H1 (cell line): ENCODE data around the gene GRB14. TPM values are rescaled to one million over a fixed set of nuclear protein-coding genes. Genes with fewer than 3 reads are reported as not detected.

ENCODE experiments used
- CTCF ChIA-PET: fragments of 300-600 bp; sonication (Branson Sonifier 250); formaldehyde crosslinking; loops from one replicate; lab custom pipeline; 2021; ENCODE audit not compliant: partially characterized antibody; lab: Charles Lee
- POLR2A ChIA-PET: fragments of 300-600 bp; sonication (Branson Sonifier 250); formaldehyde crosslinking; loops from one replicate; lab custom pipeline; 2021; ENCODE audit warnings: inconsistent platforms; ENCODE audit not compliant: partially characterized antibody; lab: Charles Lee
- DNase-seq, 2 experiments: peaks; one replicate each; pipeline versions ENCODE4 v3.0.0 to v3.0.0-alpha.2; 2010 to 2022; ENCODE audit warnings: low spot score in 2 of 2, low read depth in 1 of 2, mixed read lengths in 1 of 2
- FAIRE-seq: peaks from 2 replicates; lab custom pipeline; 2011; peaks lifted over from hg19 to GRCh38; lab: Jason Lieb, UNC
- H2AFZ ChIP-seq: 2 replicates; pipeline ENCODE4 v1.8.1; 2012; ENCODE audit warnings: low read length, inconsistent platforms
- H2AK5ac ChIP-seq: 2 replicates; pipeline ENCODE4 v1.6.1; 2013; ENCODE audit warnings: low read depth, low read length
- H2BK120ac ChIP-seq: replicated peaks from 2 replicates; pipeline ENCODE3; 2013; ENCODE audit warnings: low read depth, low read length, inconsistent platforms
- H2BK12ac ChIP-seq: 2 replicates; pipeline ENCODE4 v1.6.1; 2013; ENCODE audit warnings: low read depth, low read length
- H2BK15ac ChIP-seq: 2 replicates; pipeline ENCODE4 v1.6.1; 2013; ENCODE audit warnings: low read length
- H2BK20ac ChIP-seq: 2 replicates; pipeline ENCODE4 v1.6.1; 2013; ENCODE audit warnings: low read length
- H2BK5ac ChIP-seq: 2 replicates; pipeline ENCODE4 v1.6.1; 2013; ENCODE audit warnings: low read depth, low read length
- H3K14ac ChIP-seq: 2 replicates; pipeline ENCODE4 v1.6.1; 2013; ENCODE audit warnings: inconsistent platforms; ENCODE audit not compliant: insufficient read length
- H3K18ac ChIP-seq: 2 replicates; pipeline ENCODE4 v1.6.1; 2013; ENCODE audit warnings: low read length; ENCODE audit errors: extremely low read depth
- H3K23ac ChIP-seq: 2 replicates; pipeline ENCODE4 v1.6.1; 2013; ENCODE audit warnings: inconsistent platforms; ENCODE audit not compliant: insufficient read length
- H3K23me2 ChIP-seq: 2 replicates; pipeline ENCODE4 v1.6.1; 2013; ENCODE audit warnings: low read depth, low read length
- H3K27ac ChIP-seq: 2 replicates; pipeline ENCODE4 v1.6.1; 2011; ENCODE audit warnings: low read depth, low read length, inconsistent platforms
- H3K27me3 ChIP-seq, 4 experiments: replicated peaks in 1 of 4; 1 replicate in 1 of 4; 2 replicates in 3 of 4; pipeline versions ENCODE4 v1.6.1 to v1.8.1; 2011 to 2013; ENCODE audit warnings: low read length in 3 of 4, mild to moderate bottlenecking in 3 of 4, inconsistent platforms in 2 of 4, mixed read lengths in 2 of 4, moderate library complexity in 1 of 4; ENCODE audit not compliant: control insufficient read depth in 3 of 4, insufficient read depth in 3 of 4; ENCODE audit errors: extremely low read depth in 1 of 4
- H3K36me3 ChIP-seq, 4 experiments: 2 replicates each; pipeline versions ENCODE4 v1.6.1 to v1.8.1; 2011 to 2013; ENCODE audit warnings: mild to moderate bottlenecking in 4 of 4, low read length in 3 of 4, moderate library complexity in 2 of 4, control low read depth in 1 of 4, inconsistent platforms in 1 of 4; ENCODE audit not compliant: insufficient read depth in 4 of 4, control insufficient read depth in 2 of 4
- H3K4ac ChIP-seq: replicated peaks from 2 replicates; pipeline ENCODE3; 2013; ENCODE audit warnings: low read length, low read depth, mixed read lengths, inconsistent platforms; ENCODE audit not compliant: insufficient read length
- H3K4me1 ChIP-seq, 4 experiments: replicated peaks in 1 of 4; 1 replicate in 1 of 4; 2 replicates in 3 of 4; pipeline versions ENCODE4 v1.6.1 to v1.8.1; 2011 to 2013; ENCODE audit warnings: low read length in 3 of 4, inconsistent platforms in 2 of 4, mixed read lengths in 1 of 4; ENCODE audit not compliant: insufficient read depth in 4 of 4, control insufficient read depth in 3 of 4
- H3K4me2 ChIP-seq, 2 experiments: 2 replicates each; pipeline versions ENCODE4 v1.6.1 to v1.8.1; 2011 to 2013; ENCODE audit warnings: low read depth in 2 of 2, low read length in 2 of 2, control low read depth in 1 of 2, inconsistent platforms in 1 of 2, mild to moderate bottlenecking in 1 of 2; ENCODE audit not compliant: insufficient read depth in 1 of 2
- H3K4me3 ChIP-seq, 4 experiments: fragments of 200-600, 300-600 bp in 1 of 4; sonication (generic), shearing (Covaris generic), sonication (Bioruptor Twin) in 1 of 4; 2 replicates each; pipeline versions ENCODE4 v1.5.1 to v1.8.1; 2011 to 2016; ENCODE audit warnings: low read length in 4 of 4, low read depth in 3 of 4, control low read depth in 2 of 4, inconsistent platforms in 2 of 4, mild to moderate bottlenecking in 2 of 4, mixed read lengths in 1 of 4, moderate library complexity in 1 of 4; ENCODE audit not compliant: insufficient read depth in 2 of 4; ENCODE audit errors: extremely low read depth in 1 of 4
- H3K56ac ChIP-seq: replicated peaks from 2 replicates; pipeline ENCODE3; 2013; ENCODE audit warnings: low read depth, mild to moderate bottlenecking, mixed read lengths, low read length, inconsistent platforms; ENCODE audit not compliant: insufficient read length
- H3K79me1 ChIP-seq: 2 replicates; pipeline ENCODE4 v1.6.1; 2013; ENCODE audit warnings: low read depth, low read length, control low read depth
- H3K79me2 ChIP-seq, 2 experiments: 2 replicates each; pipeline versions ENCODE4 v1.6.1 to v1.8.1; 2012 to 2013; ENCODE audit warnings: low read length in 2 of 2, mild to moderate bottlenecking in 2 of 2, inconsistent platforms in 1 of 2; ENCODE audit not compliant: insufficient read depth in 2 of 2, control insufficient read depth in 1 of 2
- H3K9ac ChIP-seq, 4 experiments: replicated peaks in 1 of 4; 1 replicate in 1 of 4; 2 replicates in 3 of 4; pipeline versions ENCODE4 v1.6.1 to v1.8.1; 2011 to 2013; ENCODE audit warnings: low read depth in 3 of 4, low read length in 3 of 4, control low read depth in 2 of 4, mild to moderate bottlenecking in 2 of 4, moderate library complexity in 2 of 4, inconsistent platforms in 1 of 4; ENCODE audit errors: extremely low read depth in 1 of 4
- H3K9me3 ChIP-seq, 2 experiments: 2 replicates each; pipeline versions ENCODE4 v1.6.1 to v1.8.1; 2012 to 2013; ENCODE audit warnings: mild to moderate bottlenecking in 2 of 2, moderate library complexity in 2 of 2, control low read depth in 1 of 2, inconsistent platforms in 1 of 2, low read depth in 1 of 2, low read length in 1 of 2, mixed read lengths in 1 of 2; ENCODE audit not compliant: insufficient read depth in 2 of 2
- H4K20me1 ChIP-seq, 2 experiments: replicated peaks in 1 of 2; 2 replicates each; pipeline versions ENCODE3 to v1.8.1; 2011 to 2013; ENCODE audit warnings: inconsistent platforms in 2 of 2, low read length in 2 of 2, mild to moderate bottlenecking in 1 of 2; ENCODE audit not compliant: insufficient read depth in 2 of 2, control insufficient read depth in 1 of 2
- H4K5ac ChIP-seq: 2 replicates; pipeline ENCODE4 v1.6.1; 2013; ENCODE audit warnings: low read length, low read depth, mixed read lengths, inconsistent platforms; ENCODE audit not compliant: insufficient read length
- H4K8ac ChIP-seq: 2 replicates; pipeline ENCODE4 v1.8.0; 2013; ENCODE audit warnings: mild to moderate bottlenecking, moderate library complexity, low read length, inconsistent platforms; ENCODE audit not compliant: insufficient read depth; ENCODE audit errors: extremely low read depth
- H4K91ac ChIP-seq: replicated peaks from 2 replicates; pipeline ENCODE3; 2013; ENCODE audit warnings: low read length, mixed read lengths, inconsistent platforms; ENCODE audit not compliant: insufficient read length
- CBX5 ChIP-seq: fragments of 300-800, 300-1000 bp; sonication (generic); IDR thresholded peaks from 2 replicates; pipeline ENCODE4 v1.7.1; 2016; ENCODE audit warnings: antibody characterized with exemption, low read length, low read depth
- CHD2 ChIP-seq: IDR thresholded peaks from 2 replicates; pipeline ENCODE4 v1.6.1; 2012; ENCODE audit warnings: low read length, improper control_type of control experiment
- CTBP2 ChIP-seq: IDR thresholded peaks from 2 replicates; pipeline ENCODE4 v1.7.0; 2011; ENCODE audit warnings: borderline replicate concordance, mild to moderate bottlenecking, moderate library complexity, mixed read lengths, low read length; ENCODE audit not compliant: insufficient read depth, insufficient read length
- FOSL1 ChIP-seq: IDR thresholded peaks from 2 replicates; pipeline ENCODE4 v1.6.1; 2011; ENCODE audit warnings: mild to moderate bottlenecking, low read depth, low read length, moderate library complexity; ENCODE audit not compliant: insufficient read depth
- GABPA ChIP-seq: IDR thresholded peaks from 2 replicates; pipeline ENCODE4 v1.6.1; 2011; ENCODE audit warnings: mild to moderate bottlenecking, low read length, moderate library complexity, borderline replicate concordance; ENCODE audit not compliant: insufficient read depth
- GTF2F1 ChIP-seq: IDR thresholded peaks from 2 replicates; pipeline ENCODE4 v1.6.1; 2012; ENCODE audit warnings: low read depth, low read length, improper control_type of control experiment, borderline replicate concordance
- HDAC2 ChIP-seq, 2 experiments: fragments of 300-600 bp in 1 of 2; sonication (generic) in 1 of 2; IDR thresholded peaks; 2 replicates each; pipeline ENCODE4 v1.6.1; 2011 to 2012; ENCODE audit warnings: low read depth in 2 of 2, low read length in 2 of 2, mild to moderate bottlenecking in 2 of 2, moderate library complexity in 2 of 2, borderline replicate concordance in 1 of 2, inconsistent platforms in 1 of 2
- JUND ChIP-seq: IDR thresholded peaks from 2 replicates; pipeline ENCODE4 v1.6.1; 2011; ENCODE audit warnings: mild to moderate bottlenecking, improper control_type of control experiment, low read length
- KDM5A ChIP-seq: fragments of 200-600 bp; IDR thresholded peaks from 2 replicates; pipeline ENCODE4 v1.7.1; 2012; ENCODE audit warnings: mild to moderate bottlenecking, low read length, inconsistent platforms, mixed read lengths
- RFX5 ChIP-seq: IDR thresholded peaks from 2 replicates; pipeline ENCODE4 v1.6.1; 2011; ENCODE audit warnings: low read depth, low read length, improper control_type of control experiment, borderline replicate concordance
- SAP30 ChIP-seq: fragments of 300-600 bp; sonication (generic); IDR thresholded peaks from 2 replicates; pipeline ENCODE4 v1.7.1; 2012; ENCODE audit warnings: low read length, moderate library complexity, mild to moderate bottlenecking, inconsistent platforms; ENCODE audit not compliant: insufficient read depth, insufficient replicate concordance
- SP4 ChIP-seq: IDR thresholded peaks from 2 replicates; pipeline ENCODE4 v1.6.1; 2012; ENCODE audit warnings: low read length, inconsistent platforms
- TAF1 ChIP-seq: IDR thresholded peaks from 2 replicates; pipeline ENCODE4 v1.6.1; 2011; ENCODE audit warnings: mild to moderate bottlenecking, low read depth, low read length
- TAF7 ChIP-seq: optimal IDR thresholded peaks from 2 replicates; pipeline ENCODE3; 2011; ENCODE audit warnings: low read depth, mild to moderate bottlenecking, inconsistent platforms, low read length, moderate library complexity, borderline replicate concordance
- YY1 ChIP-seq: IDR thresholded peaks from 2 replicates; pipeline ENCODE4 v1.6.1; 2011; ENCODE audit warnings: low read depth, mild to moderate bottlenecking, low read length
- WGBS, 2 experiments: shearing (Covaris generic) in 1 of 2; methylation state at CpG; one replicate each; pipeline versions ENCODE4 v1.1.6 to v1.1.7; 2013 to 2015; ENCODE audit warnings: low lambda C conversion rate in 2 of 2, mixed read lengths in 2 of 2, inconsistent platforms in 1 of 2, low coverage in 1 of 2, missing lambda C conversion rate in 1 of 2; ENCODE audit not compliant: insufficient replicate concordance in 2 of 2, insufficient coverage in 1 of 2, insufficient read length in 1 of 2; ENCODE audit errors: extremely low coverage in 1 of 2, missing lambda C conversion rate in 1 of 2; 5-methylcytosine and 5-hydroxymethylcytosine counted together
- polyA plus RNA-seq, 7 experiments: library from polyadenylated mRNA; depleted of rRNA in 3 of 7; stranded (reverse) in 5 of 7; unstranded in 2 of 7; fragments of >200 nt in 5 of 7; fragments of 200-250 nt in 2 of 7; gene quantifications; 1 replicate in 5 of 7; 2 replicates in 1 of 7; 4 replicates in 1 of 7; pipeline versions ENCODE4 v1.2.1 to v1.2.3, GENCODE V29; 2011 to 2013; ENCODE audit warnings: missing spikeins in 2 of 7, mixed read lengths in 2 of 7
- total RNA-seq: library from RNA; stranded (reverse); fragmentation: NEBNext Ultra II Directional; extraction: Animal tissue kit (Norgen Biotek cat#: 25700); gene quantifications from 2 replicates; pipeline ENCODE4 v1.2.1, GENCODE V29; 2021

Gene GRB14
- total and polyA plus RNA-seq, 2 of the 8 experiments (the other 6 are each of a cell fraction or from before 2014, with no cell fraction given), result 2.5 to 11.6 TPM

- ChIA-PET POLR2A (no interaction called here), CTCF (interaction anchor here (0.8 to 1.6 kb wide), 9 partner anchors 9 to 1307 kb away, joined by 3 to 7 read pairs (median 4); no protein-coding TSS in a partner anchor)
- no peak overlapping the region for H3K4me3 ChIP-seq
- TF ChIP-seq YY1, result no peak
- no peak for TF ChIP-seq FOSL1
- no peak for TF ChIP-seq HDAC2 (IDR thresholded peaks at IDR 0.05; ENCODE audit: borderline replicate concordance in 1 of 2, low read depth in 2 of 2, low read length in 2 of 2)
- no peak for TF ChIP-seq CBX5
- TF ChIP-seq TAF7, result no peak
- no peak for TF ChIP-seq CTBP2
- TF ChIP-seq JUND, result no peak
- TF ChIP-seq TAF1, result no peak
- TF ChIP-seq SP4, result no peak
- no peak for TF ChIP-seq GABPA
- no peak for TF ChIP-seq GTF2F1
- TF ChIP-seq RFX5, result no peak
- no peak for TF ChIP-seq KDM5A
- TF ChIP-seq SAP30, result no peak
- TF ChIP-seq CHD2, result no peak
These were observed 143.1 kb downstream of the GRB14 start for GRCh38 chr2:164478205-164478604.

More at GRCh38 chr2:164478205-164478604, 143.1 kb downstream of the GRB14 start:
- Histone ChIP-seq H3K4me2 (no peak overlapping the region), H3K4me1 (no peaks in the 10 kb centered on the region), H2AFZ (no peak overlapping the region), H2BK120ac (no peak overlapping the region), H3K27ac (no peak overlapping the region), H4K5ac (no peak overlapping the region), H4K8ac (no peak overlapping the region), H3K9ac (no peak overlapping the region), H3K56ac (no peak overlapping the region), H3K79me1 (no peaks in the 10 kb centered on the region), H3K9me3 (no peaks in the 10 kb centered on the region), H3K23me2 (no peaks in the 10 kb centered on the region), H3K4ac (no peak overlapping the region), H4K20me1 (no peaks in the 10 kb centered on the region), H2AK5ac (no peak overlapping the region), H2BK5ac (no peak overlapping the region), H2BK12ac (no peak overlapping the region), H3K18ac (no peak overlapping the region), H2BK15ac (no peak overlapping the region), H4K91ac (no peak overlapping the region), H3K14ac (no peak overlapping the region), H2BK20ac (no peak overlapping the region), H3K23ac (no peak overlapping the region), H3K36me3 (no peaks in the 10 kb centered on the region), H3K27me3 (no peaks in the 10 kb centered on the region), H3K79me2 (no peaks in the 10 kb centered on the region)
- FAIRE-seq (no peak), DNase-seq (no peak)
- 95% methylated on average over 2 of the region's 2 CpGs; no CpG with 5 or more reads in 1 of the 2 experiments for WGBS, 2 experiments
